GM18519 (cell line): ENCODE results near the gene FAM171A2.

ENCODE experiments used
- ATAC-seq: cut with Tn5 transposase; IDR thresholded peaks from one replicate; pipeline ENCODE4 v1.9.1; 2021; ENCODE audit warnings: mild to moderate bottlenecking, moderate library complexity; ENCODE audit not compliant: unreplicated experiment, low FRiP score

Gene FAM171A2

GRCh38 chr17:44324571-44325275, 38.9 kb downstream of the FAM171A2 start, which contains the start of gene SLC25A39:
TSS of gene SLC25A39 (minus strand) at chr17:44324823. CDS start at chr17:44323562, 1,261 bp downstream.
- peak; percentile 55 for ATAC-seq

GRCh38 chr17:44324092-44324570, 39.5 kb downstream of the FAM171A2 start:
- no peak for ATAC-seq

- no peak for ATAC-seq
Measured at GRCh38 chr17:44323359-44324091, 40.1 kb downstream of the FAM171A2 start.

GRCh38 chr17:44322236-44322895, 41.3 kb downstream of the FAM171A2 start:
- no peak for ATAC-seq

GRCh38 chr17:44321246-44322120, 42.2 kb downstream of the FAM171A2 start:
- ATAC-seq: no peak

- no peak for ATAC-seq
Measured at GRCh38 chr17:44320066-44320465, 43.6 kb downstream of the FAM171A2 start.

GRCh38 chr17:44318077-44318892, 45.4 kb downstream of the FAM171A2 start:
- no peak for ATAC-seq

- ATAC-seq: no peak
Measured at GRCh38 chr17:44317545-44317944, 46.1 kb downstream of the FAM171A2 start.

GRCh38 chr17:44315760-44316731, 47.6 kb downstream of the FAM171A2 start:
- no peak for ATAC-seq

GRCh38 chr17:44314869-44315661, 48.6 kb downstream of the FAM171A2 start:
- no peak for ATAC-seq

- no peak for ATAC-seq
Measured at GRCh38 chr17:44314524-44314868, 49.2 kb downstream of the FAM171A2 start.

GRCh38 chr17:44314031-44314430, 49.6 kb downstream of the FAM171A2 start:
- ATAC-seq: no peak

GRCh38 chr17:44312396-44313104, 51.1 kb downstream of the FAM171A2 start:
- ATAC-seq: no peak

- ATAC-seq: no peak
Measured at GRCh38 chr17:44311562-44312181, 52.0 kb downstream of the FAM171A2 start.

- no peak for ATAC-seq
Measured at GRCh38 chr17:44310609-44311376, 52.9 kb downstream of the FAM171A2 start.

GRCh38 chr17:44310188-44310587, 53.5 kb downstream of the FAM171A2 start:
- no peak for ATAC-seq
